WERI-Rb-1 (cell line): ENCODE data around the gene ST8SIA1.

Experiments used
- DNase-seq: peaks from one replicate; pipeline ENCODE4 v3.0.0-alpha.2; 2020
- H3K27ac ChIP-seq: fragments of 250-450 bp; sonication (Bioruptor Pico); 2 replicates; pipeline ENCODE4 v1.5.1; 2020; ENCODE audit warnings: mild to moderate bottlenecking, moderate library complexity
- H3K27me3 ChIP-seq: fragments of 250-450 bp; sonication (Bioruptor Pico); 2 replicates; pipeline ENCODE4 v1.5.1; 2021; ENCODE audit warnings: mild to moderate bottlenecking, low read depth, moderate library complexity; ENCODE audit not compliant: insufficient read depth, severe bottlenecking
- H3K36me3 ChIP-seq: fragments of 250-450 bp; sonication (Bioruptor Pico); 2 replicates; pipeline ENCODE4 v1.5.1; 2020; ENCODE audit warnings: mild to moderate bottlenecking, moderate library complexity
- H3K4me3 ChIP-seq: 2 replicates; pipeline ENCODE4 v1.5.1; 2011; ENCODE audit warnings: low read depth, mild to moderate bottlenecking, control low read depth, low read length
- H3K9me3 ChIP-seq: fragments of 250-450 bp; sonication (Bioruptor Pico); 2 replicates; pipeline ENCODE4 v1.5.1; 2021; ENCODE audit warnings: mild to moderate bottlenecking, moderate library complexity; ENCODE audit not compliant: severe bottlenecking
- CTCF ChIP-seq: IDR thresholded peaks from 2 replicates; pipeline ENCODE4 v1.5.1; 2011; ENCODE audit warnings: low read depth, mild to moderate bottlenecking, control low read depth, inconsistent platforms, low read length

Gene ST8SIA1

GRCh38 chr12:22313286-22313962 is 21.1 kb downstream of the ST8SIA1 start:
- DNase-seq: no peak

GRCh38 chr12:22312336-22312735 is 22.2 kb downstream of the ST8SIA1 start:
- TF ChIP-seq CTCF: no peak

More at GRCh38 chr12:22313286-22313962, 21.1 kb downstream of the ST8SIA1 start:
- no peaks in the 10 kb centered on the region for H3K36me3 ChIP-seq
- H3K27me3 ChIP-seq: no peaks in the 10 kb centered on the region
- H3K4me3 ChIP-seq: no peak overlapping the region
- no peak overlapping the region for H3K27ac ChIP-seq
- TF ChIP-seq CTCF: no peak
- no peaks in the 10 kb centered on the region for H3K9me3 ChIP-seq

GRCh38 chr12:22310709-22311108 is 23.8 kb downstream of the ST8SIA1 start:
- Histone ChIP-seq H3K36me3 (no peaks in the 10 kb centered on the region), H3K9me3 (no peaks in the 10 kb centered on the region), H3K4me3 (no peak overlapping the region), H3K27me3 (no peaks in the 10 kb centered on the region), H3K27ac (no peak overlapping the region)
- DNase-seq: no peak
- TF ChIP-seq CTCF: no peak

More at GRCh38 chr12:22312336-22312735, 22.2 kb downstream of the ST8SIA1 start:
- Histone ChIP-seq H3K27ac (no peak overlapping the region), H3K36me3 (no peaks in the 10 kb centered on the region), H3K27me3 (no peaks in the 10 kb centered on the region), H3K4me3 (no peak overlapping the region), H3K9me3 (no peaks in the 10 kb centered on the region)
- no peak for DNase-seq

DNA sequence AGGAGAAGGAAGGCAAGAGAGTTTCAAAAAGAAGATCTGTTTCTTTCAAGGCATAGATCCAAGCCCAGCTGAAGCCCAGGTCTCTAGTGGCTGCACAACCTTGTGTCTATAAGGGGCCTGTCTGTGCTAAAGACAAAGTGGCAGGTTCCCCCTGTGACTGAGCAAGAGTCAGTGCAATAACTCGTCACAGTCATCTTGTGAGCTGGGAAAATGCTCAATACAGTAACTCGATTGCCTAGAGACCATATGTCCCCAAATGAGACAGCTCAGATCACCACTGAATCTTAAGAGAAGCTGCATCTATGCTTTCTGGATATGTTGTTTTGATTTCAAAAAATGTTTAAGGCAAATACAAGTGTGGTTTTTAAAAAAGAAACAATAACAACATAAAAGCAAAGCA is 24.2 kb downstream of the ST8SIA1 start:
- Histone ChIP-seq H3K36me3 (no peaks in the 10 kb centered on the region), H3K27ac (no peak overlapping the region), H3K27me3 (no peaks in the 10 kb centered on the region), H3K9me3 (no peaks in the 10 kb centered on the region), H3K4me3 (no peak overlapping the region)
- DNase-seq: no peak
- no peak for TF ChIP-seq CTCF

- Histone ChIP-seq H3K27ac (no peak overlapping the region), H3K4me3 (no peak overlapping the region), H3K36me3 (no peaks in the 10 kb centered on the region), H3K27me3 (no peaks in the 10 kb centered on the region), H3K9me3 (no peaks in the 10 kb centered on the region)
- no peak for TF ChIP-seq CTCF
- DNase-seq: no peak
Observed at GRCh38 chr12:22307811-22308210, 26.7 kb downstream of the ST8SIA1 start.

GRCh38 chr12:22306311-22306710 is 28.2 kb downstream of the ST8SIA1 start:
- Histone ChIP-seq H3K9me3 (peaks cover 4% of the 10 kb centered on the region), H3K36me3 (no peaks in the 10 kb centered on the region), H3K27ac (no peak overlapping the region), H3K27me3 (no peaks in the 10 kb centered on the region), H3K4me3 (no peak overlapping the region)
- no peak for DNase-seq
- TF ChIP-seq CTCF: no peak
